Measurements from ENCODE around the gene LONP1. TPM values are rescaled to one million over a fixed set of nuclear protein-coding genes. Genes with fewer than 3 reads are reported as not detected.

LONP1 gene
- total and polyA plus RNA-seq, 2 of the 8 experiments (the other 6 are each of a cell fraction or from before 2014, with no cell fraction given): 98.1 to 117 TPM

- TF ChIP-seq ATF3 (IDR thresholded peaks at IDR 0.05; ENCODE audit: insufficient read depth, low read depth, low read length) (peak; percentile 88), TAF1 (IDR thresholded peaks at IDR 0.05; ENCODE audit: low read depth, low read length) (peak; percentile 47; the same call in 1 of the 2 replicates), HDAC2 (IDR thresholded peaks at IDR 0.05; ENCODE audit: borderline replicate concordance in 1 of 2, low read depth in 2 of 2, low read length in 2 of 2) (no peak), RXRA (IDR thresholded peaks at IDR 0.05; ENCODE audit: insufficient read depth, low read depth, low read length) (no peak), ZNF274 (IDR thresholded peaks at IDR 0.05; ENCODE audit: borderline replicate concordance, extremely low read depth, low read length) (no peak), FOSL1 (IDR thresholded peaks at IDR 0.05; ENCODE audit: insufficient read depth, low read depth, low read length) (no peak), BACH1 (IDR thresholded peaks at IDR 0.05; ENCODE audit: low read length) (peak; percentile 69)
Observed at GRCh38 chr19:5680437-5681368, 39.2 kb downstream of the LONP1 start, which contains the start of the genes HSD11B1L and MICOS13 (continued).

Measured in H1 (cell line).